ENCODE data around the gene TTLL11. TPM values are rescaled to one million over a fixed set of nuclear protein-coding genes. Genes with fewer than 3 reads are reported as not detected.

Gene TTLL11
- total RNA-seq, 6 donors from 2014 or later = 6.8 to 18.9 (median 12.9) TPM

DNA sequence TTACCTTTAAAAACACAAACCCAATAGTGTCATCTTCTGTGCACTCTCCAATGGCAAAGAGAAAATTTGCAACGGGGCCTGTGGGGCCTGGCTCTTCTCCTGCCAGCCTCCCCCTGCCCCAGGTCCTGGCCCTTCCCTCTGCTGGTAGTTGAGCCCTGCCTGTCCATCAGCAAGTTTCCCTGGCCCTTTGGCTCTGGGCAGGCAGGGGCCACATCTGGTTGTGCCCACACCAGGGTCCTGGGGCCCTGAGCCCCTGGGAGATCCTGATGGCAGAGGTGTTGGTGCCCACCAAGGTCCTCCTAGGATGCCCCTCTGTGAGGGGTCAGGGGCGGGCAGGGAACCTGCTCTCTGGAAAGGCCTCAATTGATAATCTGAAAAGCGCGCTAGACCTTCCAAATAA is 284.3 kb downstream of the TTLL11 start:
- H3K27me3 ChIP-seq = no peaks in the 10 kb centered on the region
- H3K36me3 ChIP-seq = no peaks in the 10 kb centered on the region
- peaks cover 0 to 9% (median 2%) of the 10 kb centered on the region in 4 donors for H3K9me3 ChIP-seq
- ATAC-seq (ENCODE audit: low FRiP score in 2 of 2) (no peak), DNase-seq (no peak)
- no peak overlapping the region for H3K27ac ChIP-seq
- H3K4me1 ChIP-seq = no peaks in the 10 kb centered on the region
- H3K4me3 ChIP-seq = no peak overlapping the region
- TF ChIP-seq POLR2AphosphoS5 (IDR thresholded peaks at IDR 0.05) = no peak
- no peak for TF ChIP-seq POLR2A (IDR thresholded peaks at IDR 0.05)
- TF ChIP-seq, protein P1, sequence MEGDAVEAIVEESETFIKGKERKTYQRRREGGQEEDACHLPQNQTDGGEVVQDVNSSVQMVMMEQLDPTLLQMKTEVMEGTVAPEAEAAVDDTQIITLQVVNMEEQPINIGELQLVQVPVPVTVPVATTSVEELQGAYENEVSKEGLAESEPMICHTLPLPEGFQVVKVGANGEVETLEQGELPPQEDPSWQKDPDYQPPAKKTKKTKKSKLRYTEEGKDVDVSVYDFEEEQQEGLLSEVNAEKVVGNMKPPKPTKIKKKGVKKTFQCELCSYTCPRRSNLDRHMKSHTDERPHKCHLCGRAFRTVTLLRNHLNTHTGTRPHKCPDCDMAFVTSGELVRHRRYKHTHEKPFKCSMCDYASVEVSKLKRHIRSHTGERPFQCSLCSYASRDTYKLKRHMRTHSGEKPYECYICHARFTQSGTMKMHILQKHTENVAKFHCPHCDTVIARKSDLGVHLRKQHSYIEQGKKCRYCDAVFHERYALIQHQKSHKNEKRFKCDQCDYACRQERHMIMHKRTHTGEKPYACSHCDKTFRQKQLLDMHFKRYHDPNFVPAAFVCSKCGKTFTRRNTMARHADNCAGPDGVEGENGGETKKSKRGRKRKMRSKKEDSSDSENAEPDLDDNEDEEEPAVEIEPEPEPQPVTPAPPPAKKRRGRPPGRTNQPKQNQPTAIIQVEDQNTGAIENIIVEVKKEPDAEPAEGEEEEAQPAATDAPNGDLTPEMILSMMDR (IDR thresholded peaks at IDR 0.05) = no peak
- no peak for TF ChIP-seq EP300 (IDR thresholded peaks at IDR 0.05)
- WGBS, 2 donors = 67 to 100% methylated on average over 4 of the region's 4 CpGs

DNA sequence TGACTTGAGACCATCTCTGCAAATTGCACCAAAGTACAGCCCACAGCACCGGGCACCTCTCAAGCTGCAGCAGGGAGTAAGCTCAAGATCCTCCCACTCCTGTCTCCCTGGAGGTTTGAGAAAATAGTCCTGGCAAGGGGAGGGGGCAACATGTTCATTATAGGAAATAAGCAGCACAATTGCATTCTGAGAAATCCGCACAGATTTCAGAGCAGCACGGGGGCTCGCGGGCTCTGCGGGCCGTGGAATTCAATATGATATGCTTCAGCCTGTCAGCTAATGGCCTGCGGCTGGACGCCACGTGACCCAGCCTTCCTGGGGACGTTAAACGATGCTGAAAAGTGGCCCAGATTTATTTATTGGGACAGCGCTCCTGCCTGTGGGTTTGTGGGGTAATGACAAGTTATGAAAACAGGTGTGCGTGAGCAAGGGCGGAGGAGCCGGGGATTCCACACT is 285.3 kb downstream of the TTLL11 start:
- 65 to 82% methylated on average over 14 to 16 of the region's 16 CpGs for WGBS, 2 donors
- no peak for DNase-seq
- no peak for ATAC-seq (ENCODE audit: low FRiP score in 2 of 2)
- no peak overlapping the region for H3K27ac ChIP-seq
- H3K4me1 ChIP-seq = no peaks in the 10 kb centered on the region
- TF ChIP-seq POLR2A (IDR thresholded peaks at IDR 0.05) (no peak), EP300 (IDR thresholded peaks at IDR 0.05) (no peak), POLR2AphosphoS5 (IDR thresholded peaks at IDR 0.05) (no peak)
- TF ChIP-seq, protein P1 (IDR thresholded peaks at IDR 0.05) = no peak
- no peaks in the 10 kb centered on the region for H3K36me3 ChIP-seq
- H3K9me3 ChIP-seq = peaks cover 0 to 9% (median 2%) of the 10 kb centered on the region in 4 donors
- H3K27me3 ChIP-seq = no peaks in the 10 kb centered on the region
- no peak overlapping the region for H3K4me3 ChIP-seq

DNA sequence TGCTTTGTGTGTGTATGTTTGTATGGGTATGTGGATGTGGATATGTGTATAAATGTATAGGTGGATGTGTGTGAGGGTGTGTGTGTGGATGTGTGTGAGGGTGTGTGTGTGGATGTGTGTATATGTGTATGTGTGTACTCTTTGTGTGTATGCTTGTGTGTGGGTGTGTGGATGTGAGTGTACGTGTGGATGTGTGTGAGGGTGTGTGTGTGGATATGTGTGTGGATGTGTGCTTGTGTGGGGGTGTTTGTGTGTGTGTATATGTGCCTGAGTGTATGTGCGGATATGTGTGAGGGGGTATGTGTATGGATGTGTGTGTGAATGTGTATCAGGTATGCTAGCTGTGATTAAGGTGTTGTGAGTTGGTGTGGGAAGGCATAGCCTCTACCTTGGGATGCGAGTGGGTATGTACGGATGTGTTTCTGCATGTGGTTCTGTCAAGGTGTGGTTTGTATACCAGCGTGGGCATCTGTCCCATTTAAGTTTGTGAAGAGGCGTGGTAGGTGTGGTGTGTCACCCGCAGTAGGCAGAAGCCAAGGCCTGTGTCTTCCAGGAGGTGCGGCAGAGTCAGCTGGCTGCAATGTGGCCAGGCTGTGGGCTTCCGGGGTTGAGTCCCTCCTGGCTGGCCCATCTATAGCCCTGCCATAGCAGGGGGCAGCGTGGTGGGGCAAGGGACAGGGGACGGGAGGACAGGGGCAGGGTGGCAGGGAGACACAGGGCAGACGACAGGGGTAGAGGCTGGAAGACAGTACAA is 285.9 kb downstream of the TTLL11 start:
- TF ChIP-seq POLR2AphosphoS5 (IDR thresholded peaks at IDR 0.05) = no peak
- TF ChIP-seq EP300 (IDR thresholded peaks at IDR 0.05) = no peak
- TF ChIP-seq, protein P1 (IDR thresholded peaks at IDR 0.05) = no peak
- no peak for TF ChIP-seq POLR2A (IDR thresholded peaks at IDR 0.05)
- DNase-seq (no peak), ATAC-seq (ENCODE audit: low FRiP score in 2 of 2) (no peak)

DNA sequence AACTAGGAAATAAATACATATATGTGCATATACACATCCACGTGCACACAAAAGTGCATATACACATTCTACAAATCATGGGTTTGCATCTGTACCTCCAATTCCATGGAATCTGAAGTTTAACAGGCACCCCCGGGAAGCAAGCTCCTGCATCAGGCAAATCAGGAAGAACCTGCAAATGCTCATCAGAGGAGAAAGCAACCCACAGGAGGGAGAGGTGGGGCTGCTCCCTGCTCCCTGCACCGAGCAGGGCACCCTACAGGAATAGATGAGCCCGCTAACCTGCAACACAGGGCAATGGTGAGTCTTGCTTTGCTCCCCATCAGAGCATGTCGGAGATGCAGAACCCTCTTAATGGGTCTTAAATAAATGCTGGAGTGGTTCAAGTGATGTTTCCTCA is 290.4 kb downstream of the TTLL11 start:
- Histone ChIP-seq H3K4me3 (no peak overlapping the region), H3K9me3 (peaks cover 0 to 9% (median 2%) of the 10 kb centered on the region in 4 donors), H3K27me3 (no peaks in the 10 kb centered on the region), H3K4me1 (no peaks in the 10 kb centered on the region), H3K36me3 (no peaks in the 10 kb centered on the region), H3K27ac (no peak overlapping the region)
- WGBS, 2 donors = 84 to 86% methylated on average over 5 of the region's 5 CpGs
- ATAC-seq (ENCODE audit: low FRiP score in 2 of 2) (no peak), DNase-seq (no peak)
- no peak for TF ChIP-seq POLR2AphosphoS5 (IDR thresholded peaks at IDR 0.05)
- no peak for TF ChIP-seq POLR2A (IDR thresholded peaks at IDR 0.05)
- TF ChIP-seq EP300 (IDR thresholded peaks at IDR 0.05) = no peak
- TF ChIP-seq, protein P1 (IDR thresholded peaks at IDR 0.05) = no peak

More for the DNA sequence above, 285.9 kb downstream of the TTLL11 start:
- 53 to 91% methylated on average over 11 to 12 of the region's 12 CpGs for WGBS, 2 donors
- no peaks in the 10 kb centered on the region for H3K27me3 ChIP-seq
- no peaks in the 10 kb centered on the region for H3K4me1 ChIP-seq
- no peak overlapping the region for H3K4me3 ChIP-seq
- no peaks in the 10 kb centered on the region for H3K36me3 ChIP-seq
- H3K9me3 ChIP-seq = peaks cover 0 to 9% (median 2%) of the 10 kb centered on the region in 4 donors
- no peak overlapping the region for H3K27ac ChIP-seq

Measured in upper lobe of left lung (tissue), 6 donors.